ENCODE measurements around the gene COX18.

DNA sequence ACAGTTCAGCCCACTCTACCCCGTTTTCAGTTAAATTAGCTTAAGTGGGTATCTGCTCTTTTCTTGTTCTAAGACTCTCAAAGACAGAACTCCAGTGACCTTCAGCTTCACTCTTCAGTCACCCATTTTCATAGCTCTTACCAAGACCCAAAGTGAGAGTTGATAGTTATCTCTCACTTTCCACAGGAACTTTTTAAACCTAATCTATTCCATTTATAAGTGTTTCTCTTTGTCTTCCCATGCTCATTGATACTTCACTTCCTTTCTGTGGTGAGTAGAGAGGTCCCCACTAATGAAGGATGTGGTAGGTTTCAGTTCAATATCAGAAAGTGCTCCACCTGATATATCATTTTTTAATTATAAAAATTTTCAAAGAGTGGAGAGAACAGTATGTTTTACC lies 33.4 kb downstream of the COX18 start:
- TF ChIP-seq, protein P1, sequence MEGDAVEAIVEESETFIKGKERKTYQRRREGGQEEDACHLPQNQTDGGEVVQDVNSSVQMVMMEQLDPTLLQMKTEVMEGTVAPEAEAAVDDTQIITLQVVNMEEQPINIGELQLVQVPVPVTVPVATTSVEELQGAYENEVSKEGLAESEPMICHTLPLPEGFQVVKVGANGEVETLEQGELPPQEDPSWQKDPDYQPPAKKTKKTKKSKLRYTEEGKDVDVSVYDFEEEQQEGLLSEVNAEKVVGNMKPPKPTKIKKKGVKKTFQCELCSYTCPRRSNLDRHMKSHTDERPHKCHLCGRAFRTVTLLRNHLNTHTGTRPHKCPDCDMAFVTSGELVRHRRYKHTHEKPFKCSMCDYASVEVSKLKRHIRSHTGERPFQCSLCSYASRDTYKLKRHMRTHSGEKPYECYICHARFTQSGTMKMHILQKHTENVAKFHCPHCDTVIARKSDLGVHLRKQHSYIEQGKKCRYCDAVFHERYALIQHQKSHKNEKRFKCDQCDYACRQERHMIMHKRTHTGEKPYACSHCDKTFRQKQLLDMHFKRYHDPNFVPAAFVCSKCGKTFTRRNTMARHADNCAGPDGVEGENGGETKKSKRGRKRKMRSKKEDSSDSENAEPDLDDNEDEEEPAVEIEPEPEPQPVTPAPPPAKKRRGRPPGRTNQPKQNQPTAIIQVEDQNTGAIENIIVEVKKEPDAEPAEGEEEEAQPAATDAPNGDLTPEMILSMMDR (IDR thresholded peaks at IDR 0.05): no peak
- TF ChIP-seq, protein P2, sequence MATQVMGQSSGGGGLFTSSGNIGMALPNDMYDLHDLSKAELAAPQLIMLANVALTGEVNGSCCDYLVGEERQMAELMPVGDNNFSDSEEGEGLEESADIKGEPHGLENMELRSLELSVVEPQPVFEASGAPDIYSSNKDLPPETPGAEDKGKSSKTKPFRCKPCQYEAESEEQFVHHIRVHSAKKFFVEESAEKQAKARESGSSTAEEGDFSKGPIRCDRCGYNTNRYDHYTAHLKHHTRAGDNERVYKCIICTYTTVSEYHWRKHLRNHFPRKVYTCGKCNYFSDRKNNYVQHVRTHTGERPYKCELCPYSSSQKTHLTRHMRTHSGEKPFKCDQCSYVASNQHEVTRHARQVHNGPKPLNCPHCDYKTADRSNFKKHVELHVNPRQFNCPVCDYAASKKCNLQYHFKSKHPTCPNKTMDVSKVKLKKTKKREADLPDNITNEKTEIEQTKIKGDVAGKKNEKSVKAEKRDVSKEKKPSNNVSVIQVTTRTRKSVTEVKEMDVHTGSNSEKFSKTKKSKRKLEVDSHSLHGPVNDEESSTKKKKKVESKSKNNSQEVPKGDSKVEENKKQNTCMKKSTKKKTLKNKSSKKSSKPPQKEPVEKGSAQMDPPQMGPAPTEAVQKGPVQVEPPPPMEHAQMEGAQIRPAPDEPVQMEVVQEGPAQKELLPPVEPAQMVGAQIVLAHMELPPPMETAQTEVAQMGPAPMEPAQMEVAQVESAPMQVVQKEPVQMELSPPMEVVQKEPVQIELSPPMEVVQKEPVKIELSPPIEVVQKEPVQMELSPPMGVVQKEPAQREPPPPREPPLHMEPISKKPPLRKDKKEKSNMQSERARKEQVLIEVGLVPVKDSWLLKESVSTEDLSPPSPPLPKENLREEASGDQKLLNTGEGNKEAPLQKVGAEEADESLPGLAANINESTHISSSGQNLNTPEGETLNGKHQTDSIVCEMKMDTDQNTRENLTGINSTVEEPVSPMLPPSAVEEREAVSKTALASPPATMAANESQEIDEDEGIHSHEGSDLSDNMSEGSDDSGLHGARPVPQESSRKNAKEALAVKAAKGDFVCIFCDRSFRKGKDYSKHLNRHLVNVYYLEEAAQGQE (IDR thresholded peaks at IDR 0.05): no peak
- TF ChIP-seq, protein P3, sequence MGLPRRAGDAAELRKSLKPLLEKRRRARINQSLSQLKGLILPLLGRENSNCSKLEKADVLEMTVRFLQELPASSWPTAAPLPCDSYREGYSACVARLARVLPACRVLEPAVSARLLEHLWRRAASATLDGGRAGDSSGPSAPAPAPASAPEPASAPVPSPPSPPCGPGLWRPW (IDR thresholded peaks at IDR 0.05): no peak
- TF ChIP-seq ESRRA (IDR thresholded peaks at IDR 0.05; ENCODE audit: borderline replicate concordance, low read length): no peak
- no peak for TF ChIP-seq POLR2A (IDR thresholded peaks at IDR 0.05; ENCODE audit: low read length)
- TF ChIP-seq, protein P4, sequence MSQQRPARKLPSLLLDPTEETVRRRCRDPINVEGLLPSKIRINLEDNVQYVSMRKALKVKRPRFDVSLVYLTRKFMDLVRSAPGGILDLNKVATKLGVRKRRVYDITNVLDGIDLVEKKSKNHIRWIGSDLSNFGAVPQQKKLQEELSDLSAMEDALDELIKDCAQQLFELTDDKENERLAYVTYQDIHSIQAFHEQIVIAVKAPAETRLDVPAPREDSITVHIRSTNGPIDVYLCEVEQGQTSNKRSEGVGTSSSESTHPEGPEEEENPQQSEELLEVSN (IDR thresholded peaks at IDR 0.05; ENCODE audit: borderline replicate concordance, low read depth): no peak
- TF ChIP-seq JUN (IDR thresholded peaks at IDR 0.05): no peak
- no peak for TF ChIP-seq MYC (IDR thresholded peaks at IDR 0.05; ENCODE audit: borderline replicate concordance, low read length)
- TF ChIP-seq POLR2AphosphoS2 (conservative IDR thresholded peaks at IDR 0.05; ENCODE audit: low read length): no peak
- TF ChIP-seq RFX5 (IDR thresholded peaks at IDR 0.05): no peak
- no peak for TF ChIP-seq SMC3 (IDR thresholded peaks at IDR 0.05)
- no peak for TF ChIP-seq RAD21 (conservative IDR thresholded peaks at IDR 0.05 in 1 of 2, IDR thresholded peaks at IDR 0.05 in 1 of 2)
